GM21367 (cell line): ENCODE measurements around the gene FDXR.
"Not testable (repeated sequence)": the region's sequence is repeated elsewhere in the genome, so short reads cannot be mapped to it uniquely, and the experiment has no call there.

Source experiments
- ATAC-seq: cut with Tn5 transposase; IDR thresholded peaks from one replicate; pipeline ENCODE4 v1.9.1; 2021; ENCODE audit not compliant: unreplicated experiment

FDXR gene

GRCh38 chr17:74872313-74873036, at the start of gene FDXR:
FDXR (minus strand) TSS chr17:74872994; CDS start chr17:74872944, 50 bp downstream.
- peak; percentile 10 for ATAC-seq

- no peak for ATAC-seq
Measured at GRCh38 chr17:74922172-74922571, 49.4 kb upstream of the FDXR start.

GRCh38 chr17:74921769-74922168, 49.0 kb upstream of the FDXR start:
- no peak for ATAC-seq

- no peak for ATAC-seq
Measured at GRCh38 chr17:74921026-74921681, 48.4 kb upstream of the FDXR start.

- no peak for ATAC-seq
Measured at GRCh38 chr17:74920642-74921025, 47.8 kb upstream of the FDXR start.

GRCh38 chr17:74920306-74920620, 47.5 kb upstream of the FDXR start:
- no peak for ATAC-seq

GRCh38 chr17:74919440-74920305, 46.9 kb upstream of the FDXR start:
- ATAC-seq, result no peak

- no peak for ATAC-seq
Measured at GRCh38 chr17:74918906-74919305, 46.1 kb upstream of the FDXR start.

- ATAC-seq, result no peak
Measured at GRCh38 chr17:74917430-74917829, 44.6 kb upstream of the FDXR start.

GRCh38 chr17:74916851-74917199, 44.0 kb upstream of the FDXR start:
- no peak for ATAC-seq

GRCh38 chr17:74916136-74916850, 43.5 kb upstream of the FDXR start:
- ATAC-seq, result no peak

GRCh38 chr17:74911423-74911822, 38.6 kb upstream of the FDXR start:
- ATAC-seq, result not testable (repeated sequence)

GRCh38 chr17:74909097-74909496, 36.3 kb upstream of the FDXR start:
- not testable (repeated sequence) for ATAC-seq

- no peak for ATAC-seq
Measured at GRCh38 chr17:74907012-74907411, 34.2 kb upstream of the FDXR start.

- not testable (repeated sequence) for ATAC-seq
Measured at GRCh38 chr17:74906214-74906793, 33.5 kb upstream of the FDXR start.

GRCh38 chr17:74904687-74905409, 32.1 kb upstream of the FDXR start:
- ATAC-seq, result no peak

GRCh38 chr17:74903671-74904070, 30.9 kb upstream of the FDXR start:
- no peak for ATAC-seq

GRCh38 chr17:74903034-74903433, 30.2 kb upstream of the FDXR start:
- no peak for ATAC-seq

- ATAC-seq, result no peak
Measured at GRCh38 chr17:74901353-74902135, 28.8 kb upstream of the FDXR start.
